CD14-positive monocyte (primary cell): ENCODE data around the gene CHURC1. TPM values are rescaled to one million over a fixed set of nuclear protein-coding genes. Genes with fewer than 3 reads are reported as not detected.

ENCODE experiments used
- DNase-seq, 3 donors: peaks; one replicate each; pipeline ENCODE4 v3.0.0-alpha.2; 2011 to 2022
- H2AFZ ChIP-seq: 2 replicates; pipeline ENCODE4 v1.6.0; 2012; ENCODE audit warnings: mild to moderate bottlenecking, low read depth, low read length, inconsistent platforms; ENCODE audit not compliant: insufficient read depth, poor library complexity, severe bottlenecking
- H3K27ac ChIP-seq, 2 donors: 1 replicate in 1 of 2; 2 replicates in 1 of 2; pipeline ENCODE4 v1.5.1; 2012 to 2013; ENCODE audit warnings: low read length in 2 of 2, control low read depth in 1 of 2, inconsistent platforms in 1 of 2, low read depth in 1 of 2, mild to moderate bottlenecking in 1 of 2
- H3K27me3 ChIP-seq, 2 donors: one replicate each; pipeline versions ENCODE4 v1.6.0 to v1.6.1; 2011 to 2013; ENCODE audit warnings: low read length in 2 of 2; ENCODE audit not compliant: control insufficient read depth in 2 of 2, insufficient read depth in 2 of 2
- H3K36me3 ChIP-seq, 2 donors: replicated peaks in 1 of 2; 1 replicate in 1 of 2; 2 replicates in 1 of 2; pipeline versions ENCODE4 v1.5.1 to v1.6.1; 2012 to 2013; ENCODE audit warnings: low read length in 2 of 2, control low read depth in 1 of 2, inconsistent platforms in 1 of 2, mild to moderate bottlenecking in 1 of 2; ENCODE audit not compliant: insufficient read depth in 2 of 2, control insufficient read depth in 1 of 2
- H3K4me1 ChIP-seq, 2 donors: 1 replicate in 1 of 2; 2 replicates in 1 of 2; pipeline versions ENCODE4 v1.5.1 to v1.6.1; 2012 to 2013; ENCODE audit warnings: low read length in 2 of 2, control low read depth in 1 of 2, inconsistent platforms in 1 of 2, mild to moderate bottlenecking in 1 of 2, moderate library complexity in 1 of 2; ENCODE audit not compliant: insufficient read depth in 2 of 2, control insufficient read depth in 1 of 2
- H3K4me2 ChIP-seq: replicated peaks from 2 replicates; pipeline ENCODE3; 2012; ENCODE audit warnings: low read length, moderate library complexity, mild to moderate bottlenecking; ENCODE audit not compliant: poor library complexity, severe bottlenecking; ENCODE audit errors: extremely low read depth
- H3K4me3 ChIP-seq, 3 experiments: fragments of 200-600 bp in 1 of 3; sonication (generic) in 1 of 3; replicated peaks in 1 of 3; 1 replicate in 2 of 3; 2 replicates in 1 of 3; pipeline ENCODE4 v1.5.1; 2011 to 2013; ENCODE audit warnings: low read length in 3 of 3, mild to moderate bottlenecking in 3 of 3, control low read depth in 2 of 3, low read depth in 2 of 3, inconsistent platforms in 1 of 3, moderate library complexity in 1 of 3
- H3K79me2 ChIP-seq: 2 replicates; pipeline ENCODE4 v1.6.0; 2012; ENCODE audit warnings: mild to moderate bottlenecking, control low read depth, inconsistent platforms, low read length, moderate library complexity; ENCODE audit not compliant: insufficient read depth
- H3K9ac ChIP-seq: 2 replicates; pipeline ENCODE4 v1.6.0; 2017; ENCODE audit warnings: low read length, mild to moderate bottlenecking; ENCODE audit not compliant: insufficient read depth, poor library complexity, severe bottlenecking
- H3K9me3 ChIP-seq, 2 donors: replicated peaks in 1 of 2; 1 replicate in 1 of 2; 2 replicates in 1 of 2; pipeline versions ENCODE4 v1.5.1 to v1.6.1; 2012 to 2013; ENCODE audit warnings: low read length in 2 of 2, control low read depth in 1 of 2; ENCODE audit not compliant: control insufficient read depth in 1 of 2, insufficient read depth in 1 of 2
- H4K20me1 ChIP-seq: 2 replicates; pipeline ENCODE4 v1.6.0; 2012; ENCODE audit warnings: mild to moderate bottlenecking, low read length, control low read depth, moderate library complexity; ENCODE audit not compliant: insufficient read depth
- H3K27ac Mint-ChIP-seq, 7 donors: one replicate each; pipeline ENCODE4 v1.8.0; 2020; ENCODE audit warnings: mild to moderate bottlenecking in 7 of 7, mixed read lengths in 7 of 7, moderate library complexity in 6 of 7, inconsistent platforms in 2 of 7
- H3K27me3 Mint-ChIP-seq, 3 donors: one replicate each; pipeline ENCODE4 v1.8.0; 2021 to 2022; ENCODE audit warnings: low read depth in 3 of 3, mild to moderate bottlenecking in 3 of 3, mixed read lengths in 3 of 3, moderate library complexity in 3 of 3, inconsistent platforms in 1 of 3
- H3K36me3 Mint-ChIP-seq, 2 donors: one replicate each; pipeline ENCODE4 v1.8.0; 2020; ENCODE audit warnings: mixed read lengths in 2 of 2, inconsistent platforms in 1 of 2, mild to moderate bottlenecking in 1 of 2
- H3K4me1 Mint-ChIP-seq: one replicate; pipeline ENCODE4 v1.8.0; 2020; ENCODE audit warnings: mild to moderate bottlenecking, mixed read lengths
- H3K4me3 Mint-ChIP-seq, 2 donors: one replicate each; pipeline ENCODE4 v1.8.0; 2020; ENCODE audit warnings: mild to moderate bottlenecking in 2 of 2, mixed read lengths in 2 of 2, moderate library complexity in 1 of 2
- H3K9me3 Mint-ChIP-seq, 7 donors: one replicate each; pipeline ENCODE4 v1.8.0; 2020 to 2022; ENCODE audit warnings: mixed read lengths in 7 of 7, mild to moderate bottlenecking in 6 of 7, moderate library complexity in 6 of 7, inconsistent platforms in 2 of 7
- WGBS: methylation state at CpG from one replicate; pipeline ENCODE4 v1.1.5; 2013; ENCODE audit warnings: missing lambda C conversion rate; ENCODE audit not compliant: insufficient coverage; 5-methylcytosine and 5-hydroxymethylcytosine counted together
- intact Hi-C, 2 donors: fragments of 100-400 bp; cut with micrococcal nuclease; formaldehyde crosslinking; loops; one replicate each; pipeline versions ENCODE4 v1.15.0 to v1.15.1; 2023
- polyA plus RNA-seq, 3 donors: library from polyadenylated mRNA; depleted of rRNA in 1 of 3; unstranded in 2 of 3; stranded (reverse) in 1 of 3; fragments of 300-500 nt in 2 of 3; fragments of >200 nt in 1 of 3; fragmentation: Illumina TruSeq in 2 of 3; gene quantifications; 1 replicate in 2 of 3; 2 replicates in 1 of 3; pipeline ENCODE4 v1.2.3, GENCODE V29; 2012 to 2021
- TF ChIP-seq, protein P1 (sequence below): fragments of 200-600 bp; IDR thresholded peaks from one replicate; pipeline ENCODE4 v1.8.0; 2022; ENCODE audit warnings: antibody characterized with exemption, mild to moderate bottlenecking

The CHURC1 gene
- polyA plus RNA-seq, 3 donors, result 31.1 to 98.3 (median 81.2) TPM

DNA sequence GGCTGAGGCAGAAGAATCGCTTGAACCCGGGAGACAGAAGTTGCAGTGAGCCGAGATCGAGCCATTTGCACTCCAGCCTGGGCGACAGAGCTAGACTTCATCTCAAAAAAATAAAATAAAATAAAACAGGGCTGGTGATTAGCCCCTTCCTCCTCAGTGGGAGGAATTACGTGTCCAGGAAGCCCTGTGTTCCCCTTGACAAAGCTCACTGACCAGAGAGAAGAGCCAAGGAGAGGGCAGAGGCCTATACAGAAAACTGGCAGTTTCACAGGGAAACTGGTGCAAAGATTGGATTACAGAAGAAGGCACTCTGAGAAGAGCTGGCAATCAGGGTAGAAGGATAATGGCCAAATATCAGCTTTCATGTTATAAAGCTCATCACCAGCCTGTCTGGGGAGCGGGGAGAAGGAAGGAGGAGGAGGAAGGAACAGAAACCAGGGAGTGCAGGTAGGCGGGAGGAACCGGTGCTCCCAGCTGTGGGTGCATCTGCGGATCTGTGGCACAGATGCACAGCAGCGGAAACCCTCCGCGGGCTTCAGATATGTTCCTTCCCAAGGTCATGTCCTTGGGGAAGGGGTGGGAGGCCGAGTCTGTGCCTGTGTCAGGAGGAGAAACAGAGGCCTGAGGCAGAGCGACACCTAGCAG is 51.2 kb downstream of the CHURC1 start:
- TF ChIP-seq, protein P1, sequence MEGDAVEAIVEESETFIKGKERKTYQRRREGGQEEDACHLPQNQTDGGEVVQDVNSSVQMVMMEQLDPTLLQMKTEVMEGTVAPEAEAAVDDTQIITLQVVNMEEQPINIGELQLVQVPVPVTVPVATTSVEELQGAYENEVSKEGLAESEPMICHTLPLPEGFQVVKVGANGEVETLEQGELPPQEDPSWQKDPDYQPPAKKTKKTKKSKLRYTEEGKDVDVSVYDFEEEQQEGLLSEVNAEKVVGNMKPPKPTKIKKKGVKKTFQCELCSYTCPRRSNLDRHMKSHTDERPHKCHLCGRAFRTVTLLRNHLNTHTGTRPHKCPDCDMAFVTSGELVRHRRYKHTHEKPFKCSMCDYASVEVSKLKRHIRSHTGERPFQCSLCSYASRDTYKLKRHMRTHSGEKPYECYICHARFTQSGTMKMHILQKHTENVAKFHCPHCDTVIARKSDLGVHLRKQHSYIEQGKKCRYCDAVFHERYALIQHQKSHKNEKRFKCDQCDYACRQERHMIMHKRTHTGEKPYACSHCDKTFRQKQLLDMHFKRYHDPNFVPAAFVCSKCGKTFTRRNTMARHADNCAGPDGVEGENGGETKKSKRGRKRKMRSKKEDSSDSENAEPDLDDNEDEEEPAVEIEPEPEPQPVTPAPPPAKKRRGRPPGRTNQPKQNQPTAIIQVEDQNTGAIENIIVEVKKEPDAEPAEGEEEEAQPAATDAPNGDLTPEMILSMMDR, result no peak
- Histone ChIP-seq H3K4me3 (no peak overlapping the region), H3K27ac (no peak overlapping the region), H3K9me3 (no peaks in the 10 kb centered on the region), H4K20me1 (no peaks in the 10 kb centered on the region), H3K4me1 (no peaks in the 10 kb centered on the region), H3K4me2 (no peak overlapping the region), H2AFZ (no peak overlapping the region), H3K36me3 (no peaks in the 10 kb centered on the region), H3K27me3 (peaks cover 5 to 8% of the 10 kb centered on the region in 2 donors), H3K9ac (no peak overlapping the region), H3K79me2 (no peaks in the 10 kb centered on the region)
- Mint-ChIP-seq H3K4me3 (no peak overlapping the region), H3K27me3 (peaks cover 8 to 15% (median 10%) of the 10 kb centered on the region in 3 donors), H3K4me1 (peaks cover 3% of the 10 kb centered on the region), H3K9me3 (no peaks in the 10 kb centered on the region), H3K27ac (no peak overlapping the region), H3K36me3 (no peaks in the 10 kb centered on the region)
- 88% methylated on average over 9 of the region's 15 CpGs for WGBS
- DNase-seq, result no peak
- intact Hi-C loops, result no loop called here

DNA sequence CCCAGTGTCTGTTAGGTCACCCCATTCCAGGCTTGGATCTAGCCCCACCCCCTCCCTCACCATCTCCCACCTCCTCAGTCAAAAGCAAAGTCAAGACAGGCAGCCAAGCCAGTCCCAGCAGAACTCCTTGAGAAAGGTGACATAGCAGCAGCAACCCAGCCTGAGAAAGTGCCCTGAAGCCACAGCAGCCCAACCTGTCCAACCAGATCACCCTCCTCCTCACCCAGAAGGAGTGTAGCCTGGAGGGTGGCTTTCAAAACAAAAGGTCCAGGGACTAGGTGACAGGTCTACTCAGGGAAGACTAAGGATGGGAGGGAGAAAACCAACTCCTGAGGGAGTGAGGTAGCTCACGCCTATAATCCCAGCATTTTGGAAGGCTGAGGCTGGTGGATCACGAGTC is 52.7 kb downstream of the CHURC1 start:
- peaks cover 0 to 2% of the 10 kb centered on the region in 2 donors for H3K36me3 Mint-ChIP-seq
- H3K79me2 ChIP-seq, result no peaks in the 10 kb centered on the region

More for the DNA sequence above, 52.7 kb downstream of the CHURC1 start:
- WGBS, result no CpG with 5 or more reads among the region's 2 CpGs
- H3K4me3 ChIP-seq, result no peak overlapping the region
- Mint-ChIP-seq H3K4me1 (peaks cover 9% of the 10 kb centered on the region), H3K27me3 (peaks cover 19 to 24% (median 23%) of the 10 kb centered on the region in 3 donors), H3K9me3 (peaks cover 0 to 7% (median 0%) of the 10 kb centered on the region in 7 donors), H3K27ac (no peak overlapping the region), H3K4me3 (no peak overlapping the region)
- peaks cover 0 to 8% of the 10 kb centered on the region in 2 donors for H3K9me3 ChIP-seq
- no peak for DNase-seq
- H4K20me1 ChIP-seq, result no peaks in the 10 kb centered on the region
- H3K27ac ChIP-seq, result no peak overlapping the region
- no peak overlapping the region for H2AFZ ChIP-seq
- TF ChIP-seq, protein P1, result no peak
- no peak overlapping the region for H3K4me2 ChIP-seq
- peaks cover 5 to 6% of the 10 kb centered on the region in 2 donors for H3K4me1 ChIP-seq
- H3K9ac ChIP-seq, result no peak overlapping the region
- intact Hi-C loops, result no loop called here
- no peaks in the 10 kb centered on the region for H3K36me3 ChIP-seq
- peaks cover 18 to 22% of the 10 kb centered on the region in 2 donors for H3K27me3 ChIP-seq
